ENCODE measurements around the gene ZNF670. TPM values are rescaled to one million over a fixed set of nuclear protein-coding genes. Genes with fewer than 3 reads are reported as not detected.

ZNF670 gene
- total RNA-seq, 4 donors from 2014 or later, result 5.0 to 9.5 (median 7.4) TPM

GRCh38 chr1:247060771-247061170 lies 17.8 kb downstream of the ZNF670 start:
- no peak for DNase-seq
- Histone ChIP-seq H3K9me3 (no peaks in the 10 kb centered on the region), H3K4me1 (no peaks in the 10 kb centered on the region), H3K27ac (no peak overlapping the region), H3K27me3 (no peaks in the 10 kb centered on the region), H3K4me3 (no peak overlapping the region), H3K36me3 (no peaks in the 10 kb centered on the region)
- TF ChIP-seq POLR2A (IDR thresholded peaks at IDR 0.05) (no peak), CTCF (IDR thresholded peaks at IDR 0.05) (no peak)
- intact Hi-C loops (cut with DNase I; ENCODE audit: low total_unique reads), result no loop called here

- no peak for DNase-seq
- Histone ChIP-seq H3K27ac (no peak overlapping the region), H3K27me3 (no peaks in the 10 kb centered on the region), H3K36me3 (no peaks in the 10 kb centered on the region), H3K4me1 (peaks cover 0 to 4% of the 10 kb centered on the region in 2 donors), H3K9me3 (no peaks in the 10 kb centered on the region), H3K4me3 (no peak overlapping the region)
- no peak for TF ChIP-seq CTCF (IDR thresholded peaks at IDR 0.05)
- no peak for TF ChIP-seq POLR2A (IDR thresholded peaks at IDR 0.05)
- intact Hi-C loops (cut with DNase I; ENCODE audit: low total_unique reads), result no loop called here
These were observed 22.5 kb downstream of the ZNF670 start for GRCh38 chr1:247056071-247056470.

- H3K27ac ChIP-seq, result no peak overlapping the region
- TF ChIP-seq CTCF (IDR thresholded peaks at IDR 0.05) (no peak), POLR2A (IDR thresholded peaks at IDR 0.05) (no peak)
- H3K4me1 ChIP-seq, result peaks cover 0 to 4% of the 10 kb centered on the region in 2 donors
- no peaks in the 10 kb centered on the region for H3K9me3 ChIP-seq
- no peaks in the 10 kb centered on the region for H3K27me3 ChIP-seq
- H3K4me3 ChIP-seq, result no peak overlapping the region
- no peaks in the 10 kb centered on the region for H3K36me3 ChIP-seq
- DNase-seq, result peak; percentile 20 to 39
- intact Hi-C loops (cut with DNase I; ENCODE audit: low total_unique reads), result no loop called here
These were observed 23.6 kb downstream of the ZNF670 start for GRCh38 chr1:247054992-247055415.

GRCh38 chr1:247047702-247048101 lies 30.9 kb downstream of the ZNF670 start:
- intact Hi-C loops (cut with DNase I; ENCODE audit: low total_unique reads), result no loop called here
- Histone ChIP-seq H3K9me3 (peaks cover 0 to 15% of the 10 kb centered on the region in 2 donors), H3K27me3 (no peaks in the 10 kb centered on the region), H3K4me1 (no peaks in the 10 kb centered on the region), H3K4me3 (no peak overlapping the region), H3K36me3 (no peaks in the 10 kb centered on the region), H3K27ac (no peak overlapping the region)
- TF ChIP-seq CTCF (IDR thresholded peaks at IDR 0.05) (no peak), POLR2A (IDR thresholded peaks at IDR 0.05) (no peak)
- DNase-seq, result no peak

- Histone ChIP-seq H3K4me3 (no peak overlapping the region), H3K4me1 (no peaks in the 10 kb centered on the region), H3K27me3 (no peaks in the 10 kb centered on the region), H3K27ac (no peak overlapping the region), H3K9me3 (peaks cover 0 to 15% of the 10 kb centered on the region in 2 donors), H3K36me3 (no peaks in the 10 kb centered on the region)
- intact Hi-C loops (cut with DNase I; ENCODE audit: low total_unique reads), result no loop called here
- DNase-seq, result no peak
- TF ChIP-seq POLR2A (IDR thresholded peaks at IDR 0.05) (no peak), CTCF (IDR thresholded peaks at IDR 0.05) (no peak)
These were observed 31.4 kb downstream of the ZNF670 start for GRCh38 chr1:247047260-247047659.

Data from uterus (tissue), 4 donors.